ENCODE data around the gene DHRS2.

The DHRS2 gene

GRCh38 chr14:23612354-23612732 is 23.8 kb upstream of the DHRS2 start:
- DNase-seq (ENCODE audit: low spot score), result no peak

GRCh38 chr14:23612802-23613201 is 23.4 kb upstream of the DHRS2 start:
- no peak for DNase-seq (ENCODE audit: low spot score)

- DNase-seq (ENCODE audit: low spot score), result no peak
Measured at GRCh38 chr14:23613242-23614070, 22.7 kb upstream of the DHRS2 start.

- DNase-seq (ENCODE audit: low spot score), result no peak
Measured at GRCh38 chr14:23614395-23614828, 21.8 kb upstream of the DHRS2 start.

- no peak for DNase-seq (ENCODE audit: low spot score)
Measured at GRCh38 chr14:23615856-23616255, 20.3 kb upstream of the DHRS2 start.

- no peak for DNase-seq (ENCODE audit: low spot score)
Measured at GRCh38 chr14:23617539-23617938, 18.6 kb upstream of the DHRS2 start.

GRCh38 chr14:23618415-23618988 is 17.7 kb upstream of the DHRS2 start:
- DNase-seq (ENCODE audit: low spot score), result no peak

GRCh38 chr14:23620177-23620702 is 15.9 kb upstream of the DHRS2 start:
- no peak for DNase-seq (ENCODE audit: low spot score)

- no peak for DNase-seq (ENCODE audit: low spot score)
Measured at GRCh38 chr14:23621204-23621931, 14.8 kb upstream of the DHRS2 start.

- no peak for DNase-seq (ENCODE audit: low spot score)
Measured at GRCh38 chr14:23621932-23622730, 14.0 kb upstream of the DHRS2 start.

- no peak for DNase-seq (ENCODE audit: low spot score)
Measured at GRCh38 chr14:23622990-23623389, 13.2 kb upstream of the DHRS2 start.

- no peak for DNase-seq (ENCODE audit: low spot score)
Measured at GRCh38 chr14:23623962-23624361, 12.2 kb upstream of the DHRS2 start.

GRCh38 chr14:23624830-23625404 is 11.2 kb upstream of the DHRS2 start:
- no peak for DNase-seq (ENCODE audit: low spot score)

GRCh38 chr14:23626946-23627345 is 9.2 kb upstream of the DHRS2 start:
- no peak for DNase-seq (ENCODE audit: low spot score)

GRCh38 chr14:23627961-23628360 is 8.2 kb upstream of the DHRS2 start:
- no peak for DNase-seq (ENCODE audit: low spot score)

- DNase-seq (ENCODE audit: low spot score), result no peak
Measured at GRCh38 chr14:23629204-23629603, 7.0 kb upstream of the DHRS2 start.

- DNase-seq (ENCODE audit: low spot score), result no peak
Measured at GRCh38 chr14:23629832-23630396, 6.2 kb upstream of the DHRS2 start.

- DNase-seq (ENCODE audit: low spot score), result no peak
Measured at GRCh38 chr14:23630687-23631086, 5.5 kb upstream of the DHRS2 start.

- no peak for DNase-seq (ENCODE audit: low spot score)
Measured at GRCh38 chr14:23631234-23631633, 4.9 kb upstream of the DHRS2 start.

- peak; percentile 68 for DNase-seq (ENCODE audit: low spot score)
Measured at GRCh38 chr14:23631702-23632460, 4.3 kb upstream of the DHRS2 start.
